Panc1 (cell line): Measurements from ENCODE around the gene RYK.

Experiments used
- POLR2AphosphoS5 ChIP-seq: IDR thresholded peaks from 2 replicates; pipeline ENCODE4 v1.6.1; 2012; ENCODE audit warnings: mild to moderate bottlenecking, low read depth, low read length, moderate library complexity
- TF ChIP-seq, protein P1 (sequence below): fragments of 450-650 bp; IDR thresholded peaks from 2 replicates; pipeline ENCODE4 v1.5.1; 2017; ENCODE audit warnings: mild to moderate bottlenecking
- TF ChIP-seq, protein P2 (sequence below), 2 experiments: IDR thresholded peaks; 2 replicates each; pipeline ENCODE4 v1.6.1; 2011 to 2012; ENCODE audit warnings: low read depth in 2 of 2, control low read depth in 1 of 2, low read length in 1 of 2, mild to moderate bottlenecking in 1 of 2, moderate library complexity in 1 of 2; ENCODE audit not compliant: insufficient read depth in 1 of 2

DNA sequence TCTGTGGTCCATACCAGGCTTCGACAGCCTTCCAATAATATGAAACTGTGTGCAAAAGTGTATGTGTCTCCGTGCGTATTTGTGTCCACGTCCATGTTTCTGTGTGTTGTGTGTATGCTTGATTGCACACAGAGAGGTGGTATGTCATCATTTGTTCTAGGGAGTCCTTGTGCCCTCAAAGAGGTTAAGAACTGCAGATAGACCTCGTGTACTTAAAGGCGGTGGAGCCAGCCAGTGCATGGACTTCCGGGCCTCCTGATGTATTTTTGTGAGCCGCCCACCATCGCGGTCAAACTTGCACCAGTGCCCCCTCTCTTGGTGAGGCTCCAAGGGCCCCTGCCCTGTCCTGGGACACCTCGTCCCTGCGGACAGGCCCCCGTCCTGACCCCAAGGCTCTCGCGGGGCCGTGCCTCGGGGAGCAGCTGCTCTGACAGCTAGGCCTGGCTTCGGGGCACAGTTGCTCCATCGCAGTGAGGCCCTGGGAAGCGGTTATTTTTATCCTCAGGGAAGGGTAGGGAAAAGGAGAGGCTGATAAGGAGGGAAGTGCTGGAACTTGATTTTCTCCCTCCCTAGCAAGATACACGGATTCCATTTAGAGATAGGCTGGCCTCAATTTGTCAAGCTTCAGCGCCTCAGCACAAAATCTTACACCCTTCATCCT lies 1.2 kb upstream of the RYK start:
- TF ChIP-seq, protein P1, sequence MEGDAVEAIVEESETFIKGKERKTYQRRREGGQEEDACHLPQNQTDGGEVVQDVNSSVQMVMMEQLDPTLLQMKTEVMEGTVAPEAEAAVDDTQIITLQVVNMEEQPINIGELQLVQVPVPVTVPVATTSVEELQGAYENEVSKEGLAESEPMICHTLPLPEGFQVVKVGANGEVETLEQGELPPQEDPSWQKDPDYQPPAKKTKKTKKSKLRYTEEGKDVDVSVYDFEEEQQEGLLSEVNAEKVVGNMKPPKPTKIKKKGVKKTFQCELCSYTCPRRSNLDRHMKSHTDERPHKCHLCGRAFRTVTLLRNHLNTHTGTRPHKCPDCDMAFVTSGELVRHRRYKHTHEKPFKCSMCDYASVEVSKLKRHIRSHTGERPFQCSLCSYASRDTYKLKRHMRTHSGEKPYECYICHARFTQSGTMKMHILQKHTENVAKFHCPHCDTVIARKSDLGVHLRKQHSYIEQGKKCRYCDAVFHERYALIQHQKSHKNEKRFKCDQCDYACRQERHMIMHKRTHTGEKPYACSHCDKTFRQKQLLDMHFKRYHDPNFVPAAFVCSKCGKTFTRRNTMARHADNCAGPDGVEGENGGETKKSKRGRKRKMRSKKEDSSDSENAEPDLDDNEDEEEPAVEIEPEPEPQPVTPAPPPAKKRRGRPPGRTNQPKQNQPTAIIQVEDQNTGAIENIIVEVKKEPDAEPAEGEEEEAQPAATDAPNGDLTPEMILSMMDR = no peak
- TF ChIP-seq, protein P2, sequence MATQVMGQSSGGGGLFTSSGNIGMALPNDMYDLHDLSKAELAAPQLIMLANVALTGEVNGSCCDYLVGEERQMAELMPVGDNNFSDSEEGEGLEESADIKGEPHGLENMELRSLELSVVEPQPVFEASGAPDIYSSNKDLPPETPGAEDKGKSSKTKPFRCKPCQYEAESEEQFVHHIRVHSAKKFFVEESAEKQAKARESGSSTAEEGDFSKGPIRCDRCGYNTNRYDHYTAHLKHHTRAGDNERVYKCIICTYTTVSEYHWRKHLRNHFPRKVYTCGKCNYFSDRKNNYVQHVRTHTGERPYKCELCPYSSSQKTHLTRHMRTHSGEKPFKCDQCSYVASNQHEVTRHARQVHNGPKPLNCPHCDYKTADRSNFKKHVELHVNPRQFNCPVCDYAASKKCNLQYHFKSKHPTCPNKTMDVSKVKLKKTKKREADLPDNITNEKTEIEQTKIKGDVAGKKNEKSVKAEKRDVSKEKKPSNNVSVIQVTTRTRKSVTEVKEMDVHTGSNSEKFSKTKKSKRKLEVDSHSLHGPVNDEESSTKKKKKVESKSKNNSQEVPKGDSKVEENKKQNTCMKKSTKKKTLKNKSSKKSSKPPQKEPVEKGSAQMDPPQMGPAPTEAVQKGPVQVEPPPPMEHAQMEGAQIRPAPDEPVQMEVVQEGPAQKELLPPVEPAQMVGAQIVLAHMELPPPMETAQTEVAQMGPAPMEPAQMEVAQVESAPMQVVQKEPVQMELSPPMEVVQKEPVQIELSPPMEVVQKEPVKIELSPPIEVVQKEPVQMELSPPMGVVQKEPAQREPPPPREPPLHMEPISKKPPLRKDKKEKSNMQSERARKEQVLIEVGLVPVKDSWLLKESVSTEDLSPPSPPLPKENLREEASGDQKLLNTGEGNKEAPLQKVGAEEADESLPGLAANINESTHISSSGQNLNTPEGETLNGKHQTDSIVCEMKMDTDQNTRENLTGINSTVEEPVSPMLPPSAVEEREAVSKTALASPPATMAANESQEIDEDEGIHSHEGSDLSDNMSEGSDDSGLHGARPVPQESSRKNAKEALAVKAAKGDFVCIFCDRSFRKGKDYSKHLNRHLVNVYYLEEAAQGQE (IDR thresholded peaks at IDR 0.05; ENCODE audit: insufficient read depth in 1 of 2, low read depth in 2 of 2, low read length in 1 of 2) = no peak
- no peak for TF ChIP-seq POLR2AphosphoS5
